NCI-H510A (cell line): Measurements from ENCODE around the gene RIMKLA.

Experiments used
- DNase-seq: peaks from one replicate; lab custom pipeline; 2025; lab: John Stamatoyannopoulos, UW

The RIMKLA gene, protein sequence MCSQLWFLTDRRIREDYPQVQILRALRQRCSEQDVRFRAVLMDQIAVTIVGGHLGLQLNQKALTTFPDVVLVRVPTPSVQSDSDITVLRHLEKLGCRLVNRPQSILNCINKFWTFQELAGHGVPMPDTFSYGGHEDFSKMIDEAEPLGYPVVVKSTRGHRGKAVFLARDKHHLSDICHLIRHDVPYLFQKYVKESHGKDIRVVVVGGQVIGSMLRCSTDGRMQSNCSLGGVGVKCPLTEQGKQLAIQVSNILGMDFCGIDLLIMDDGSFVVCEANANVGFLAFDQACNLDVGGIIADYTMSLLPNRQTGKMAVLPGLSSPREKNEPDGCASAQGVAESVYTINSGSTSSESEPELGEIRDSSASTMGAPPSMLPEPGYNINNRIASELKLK

DNA sequence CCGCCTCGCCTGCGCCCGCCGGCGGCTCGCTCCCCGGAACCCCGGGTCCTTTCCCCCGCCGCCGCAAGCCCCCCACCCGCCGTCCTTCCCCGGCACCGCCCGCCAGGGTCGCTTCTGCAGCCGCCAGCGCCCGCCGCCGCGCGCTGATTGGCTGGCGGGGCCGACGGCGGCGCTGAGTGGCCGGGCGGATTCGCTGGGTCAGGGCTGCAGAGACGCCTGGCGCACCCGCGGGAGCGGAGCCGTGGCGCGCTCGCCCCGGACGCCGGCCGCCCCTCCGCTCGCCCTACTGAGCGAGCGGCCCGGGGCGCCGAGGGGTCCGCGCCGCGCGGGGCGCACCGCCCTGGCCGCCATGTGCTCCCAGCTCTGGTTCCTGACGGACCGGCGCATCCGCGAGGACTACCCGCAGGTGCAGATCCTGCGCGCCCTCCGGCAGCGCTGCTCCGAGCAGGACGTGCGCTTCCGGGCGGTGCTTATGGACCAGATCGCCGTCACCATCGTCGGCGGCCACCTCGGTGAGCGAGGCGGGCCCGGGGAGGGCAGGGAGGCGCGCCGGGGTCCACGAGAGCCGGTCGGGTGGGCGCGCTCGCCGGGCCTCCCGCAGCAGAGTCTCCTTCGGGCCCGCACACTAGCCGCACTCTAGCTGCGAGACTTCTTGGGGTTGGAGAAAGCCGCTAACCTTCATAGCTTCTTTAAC lies at the start of gene RIMKLA:
Gene RIMKLA (plus strand): TSS at position 207 of the 694 bp plus-strand sequence. CDS start 143 bp downstream, at position 350.
- peak; percentile 73 for DNase-seq

DNA sequence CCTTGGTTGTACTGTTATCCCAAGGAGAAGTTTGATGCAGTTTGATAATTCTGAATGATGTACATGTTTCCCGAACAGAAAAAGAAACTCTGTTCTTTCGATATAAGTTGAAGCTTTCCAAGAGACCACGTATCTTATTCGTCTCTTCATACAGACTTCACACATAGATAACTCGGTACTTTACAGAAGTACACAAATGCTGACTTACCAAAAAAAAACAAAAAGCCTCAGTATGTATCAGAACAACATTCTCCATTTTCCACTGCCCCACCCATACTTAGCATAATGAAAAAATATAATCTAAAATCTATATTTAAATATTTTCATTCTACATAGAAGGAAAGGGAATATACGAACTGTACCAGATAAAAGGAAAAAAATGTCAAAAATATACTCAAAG lies 47.7 kb upstream of the RIMKLA start:
- no peak for DNase-seq

DNA sequence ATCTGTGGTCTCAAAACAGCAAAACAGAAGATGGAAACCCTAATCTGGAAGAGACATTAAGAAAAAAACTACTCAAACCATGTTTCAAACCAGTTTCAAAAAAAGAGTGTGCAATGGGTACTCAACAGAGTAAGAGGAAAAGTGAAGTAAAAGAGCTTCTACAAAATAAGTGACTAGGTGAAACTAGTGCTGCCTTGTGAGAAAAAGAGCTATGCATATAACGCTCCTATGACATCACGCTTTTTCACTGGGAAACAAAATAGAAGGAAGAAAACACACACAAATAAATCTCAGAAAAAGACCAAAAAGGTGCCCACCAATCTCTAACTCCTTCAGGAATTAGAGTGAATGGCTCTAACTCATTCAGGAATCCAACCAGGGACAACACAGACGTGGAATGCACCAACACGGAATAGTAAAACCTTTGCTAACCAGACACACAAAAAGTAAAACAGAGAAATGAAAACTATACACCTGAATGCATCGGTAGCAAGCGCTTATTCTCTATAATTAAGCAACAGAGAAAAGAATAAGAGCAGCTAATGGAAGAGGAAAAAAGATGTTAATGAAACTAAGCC lies 46.8 kb upstream of the RIMKLA start:
- DNase-seq = no peak

DNA sequence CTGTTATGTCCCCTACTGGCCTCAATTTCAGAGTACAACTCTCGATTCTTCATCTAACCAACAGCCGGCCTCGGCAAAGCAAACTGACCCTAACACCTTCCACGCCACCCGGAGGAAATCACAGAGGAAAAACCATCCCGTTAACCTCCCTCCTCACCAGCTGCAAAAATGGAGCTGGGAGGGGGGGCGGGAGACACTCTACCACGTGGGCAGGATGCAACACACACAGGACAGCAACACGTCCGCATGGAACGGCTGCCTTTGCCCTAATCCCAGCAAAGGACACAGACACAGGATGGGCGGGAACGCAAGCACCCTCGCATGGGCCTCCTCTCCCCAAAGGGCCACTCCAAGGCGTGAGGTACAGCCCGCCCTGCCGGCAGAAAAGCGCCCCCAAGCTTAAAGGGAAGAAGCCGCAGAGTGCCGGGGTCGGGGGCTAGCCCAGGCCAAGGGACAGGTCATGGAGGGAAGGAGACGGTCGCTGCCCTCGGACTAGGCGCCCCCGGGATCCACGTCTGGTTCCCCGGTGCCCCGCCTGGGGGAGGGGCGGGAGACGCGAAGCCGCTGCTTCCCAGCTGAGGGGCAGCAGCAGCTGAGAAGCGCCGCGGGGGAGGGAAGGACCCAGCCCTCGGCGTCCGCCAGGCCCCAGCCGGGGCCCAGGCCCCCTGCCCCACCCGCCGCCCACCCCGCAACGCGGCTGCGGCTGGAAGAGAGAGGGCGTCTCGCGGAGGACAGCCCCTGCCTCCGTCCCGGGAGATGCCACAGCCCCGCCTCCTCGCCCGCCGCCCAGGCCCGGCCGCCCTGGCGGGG lies 46.1 kb upstream of the RIMKLA start:
- peak; percentile 27 for DNase-seq

DNA sequence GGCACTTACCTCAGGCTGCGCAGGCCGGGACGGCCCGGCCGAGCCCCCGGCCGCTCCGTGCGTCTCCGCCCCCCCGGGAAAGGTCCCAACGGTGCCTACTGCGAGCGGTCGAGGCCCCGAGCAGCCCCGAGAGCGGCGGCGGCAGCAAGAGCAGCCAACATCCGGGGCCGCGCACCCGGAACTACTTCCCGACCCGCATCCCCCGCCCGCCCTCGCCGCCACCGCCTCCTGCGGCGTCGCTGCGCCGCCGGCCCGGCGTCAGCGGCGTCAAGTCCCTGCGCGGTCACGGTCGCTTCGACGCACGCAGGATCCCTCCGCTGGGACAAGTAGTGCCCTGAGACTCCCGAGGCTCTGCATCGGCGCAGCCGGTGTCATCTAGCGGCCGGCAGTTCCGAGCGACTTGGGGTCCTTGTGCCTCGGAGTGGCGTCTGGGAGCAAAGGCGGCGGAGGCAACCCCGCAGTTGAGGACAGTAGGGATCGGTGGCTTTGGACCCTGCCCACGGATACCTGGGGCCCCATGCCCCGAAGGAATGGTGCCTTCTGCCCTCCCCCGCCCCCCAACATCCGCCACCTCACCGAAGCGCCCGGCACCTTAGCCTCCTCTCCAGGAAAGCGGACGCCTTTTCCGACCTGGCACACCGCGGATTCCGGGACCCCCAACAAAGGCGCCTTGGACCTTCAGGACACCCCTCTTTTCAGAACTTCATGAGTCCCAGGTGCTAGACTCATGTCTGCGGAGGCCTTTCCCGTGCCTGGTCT lies 45.4 kb upstream of the RIMKLA start, which contains the start of gene FOXJ3:
Gene FOXJ3 (minus strand): TSS at position 186 of the 759 bp plus-strand sequence. CDS start 24,142 bp downstream, outside the sequence.
- peak; percentile 97 for DNase-seq

DNA sequence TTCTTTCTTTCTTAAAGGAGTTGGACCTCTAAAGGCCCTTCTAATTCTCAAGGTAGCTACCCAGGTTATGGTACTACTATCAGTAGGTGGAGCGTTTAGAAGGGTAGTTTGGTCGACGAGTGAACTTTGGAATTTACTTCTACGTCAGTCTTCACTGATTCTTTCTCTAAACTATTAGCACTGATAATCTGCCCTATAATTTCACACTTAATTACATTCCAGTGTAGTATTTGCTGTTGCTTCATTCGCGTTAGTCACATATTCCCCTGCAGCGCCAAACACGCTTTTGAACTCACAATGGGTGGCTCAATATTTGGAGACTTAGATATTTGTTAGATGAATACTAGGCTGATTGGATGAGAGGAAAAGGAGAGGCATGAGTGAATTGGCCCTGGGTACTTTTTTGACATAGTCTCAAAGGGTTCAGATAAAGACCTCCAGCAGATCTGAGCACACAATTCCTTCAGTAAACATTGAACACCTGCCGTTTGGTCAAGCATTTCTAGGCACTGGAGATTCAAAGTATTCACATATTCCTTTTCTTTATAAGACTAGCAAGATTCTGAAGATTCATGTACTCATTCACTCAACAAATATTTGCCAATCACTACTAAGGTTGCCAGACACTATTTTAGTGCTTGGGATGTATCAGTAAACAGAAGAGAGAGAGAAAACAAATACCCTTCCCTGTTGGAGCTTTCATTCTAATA lies 44.6 kb upstream of the RIMKLA start:
- peak; percentile 50 for DNase-seq

DNA sequence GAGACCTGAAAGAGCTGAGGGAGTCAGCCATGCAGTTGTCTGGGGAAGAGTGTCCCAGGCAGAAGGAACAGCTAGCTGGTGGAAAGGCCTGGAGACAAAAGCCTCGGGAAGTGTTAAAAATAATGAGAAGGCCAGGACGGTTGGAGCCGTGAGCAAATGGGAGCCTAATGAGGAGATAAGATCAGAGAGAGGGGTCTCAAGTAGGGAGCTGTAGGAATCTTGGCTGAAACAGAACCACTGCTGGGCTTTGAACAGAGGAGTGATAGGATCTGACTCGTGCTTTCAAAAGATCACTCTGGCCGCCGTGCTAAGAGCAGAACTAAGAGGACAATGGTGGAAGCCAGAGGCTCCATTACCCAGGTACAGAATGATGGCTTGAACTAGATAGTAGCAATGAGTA lies 43.6 kb upstream of the RIMKLA start:
- no peak for DNase-seq

DNA sequence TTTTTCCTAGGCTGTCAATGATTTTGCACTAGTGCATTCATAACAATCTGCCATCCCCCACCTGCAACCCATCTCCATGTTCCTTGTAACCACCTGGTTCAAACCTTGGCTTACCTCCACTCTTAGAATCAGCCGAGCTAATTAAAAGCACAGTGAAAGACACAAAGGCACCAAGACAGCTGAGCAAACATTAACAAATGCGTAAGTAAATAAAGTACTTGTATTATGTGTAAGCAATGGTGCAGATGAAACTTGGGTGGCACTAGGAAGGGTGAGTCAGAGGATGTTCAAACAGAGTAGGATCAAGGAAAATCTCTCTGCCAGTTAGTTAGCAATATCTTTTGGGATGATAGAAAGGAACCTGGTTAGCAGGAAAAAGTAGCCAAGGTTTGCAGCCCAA lies 40.5 kb upstream of the RIMKLA start:
- DNase-seq = peak; percentile 98

DNA sequence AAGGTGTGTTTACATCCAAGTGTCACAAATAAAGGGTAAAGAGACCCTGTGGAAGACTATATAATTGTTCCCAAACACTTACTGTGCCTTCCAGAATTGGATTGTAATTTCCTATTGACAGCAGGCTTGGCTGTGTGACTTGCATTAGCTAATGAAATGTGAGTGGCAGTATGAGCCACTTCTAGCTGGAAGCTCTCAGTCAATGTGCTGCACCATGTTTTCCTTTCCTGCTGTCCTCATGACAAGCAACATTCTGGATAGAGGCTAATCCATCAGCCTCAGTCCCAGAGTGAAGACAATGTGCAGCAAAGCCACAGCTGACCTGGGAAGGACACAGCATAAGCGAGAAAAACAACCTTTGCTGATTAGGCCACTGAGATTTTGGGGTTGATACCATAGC lies 39.7 kb upstream of the RIMKLA start:
- peak; percentile 46 for DNase-seq

DNA sequence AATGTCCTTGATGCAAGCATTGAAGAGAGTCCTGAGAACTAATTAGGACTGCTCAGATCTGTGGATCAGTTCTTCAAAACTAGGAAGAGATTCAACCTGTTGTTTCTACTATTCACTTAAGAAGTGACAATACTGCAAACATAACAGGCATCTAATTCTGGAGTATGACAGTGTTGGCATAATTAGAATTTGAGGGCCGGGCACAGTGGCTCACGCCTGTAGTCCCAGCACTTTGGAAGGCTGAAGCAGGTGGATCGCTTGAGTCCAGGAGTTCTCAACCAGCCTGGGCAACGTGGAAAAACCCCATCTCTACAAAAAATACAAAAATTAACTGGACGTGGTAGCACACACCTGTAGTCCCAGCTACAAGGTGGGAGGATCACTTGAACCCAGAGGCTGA lies 37.5 kb upstream of the RIMKLA start:
- no peak for DNase-seq

DNA sequence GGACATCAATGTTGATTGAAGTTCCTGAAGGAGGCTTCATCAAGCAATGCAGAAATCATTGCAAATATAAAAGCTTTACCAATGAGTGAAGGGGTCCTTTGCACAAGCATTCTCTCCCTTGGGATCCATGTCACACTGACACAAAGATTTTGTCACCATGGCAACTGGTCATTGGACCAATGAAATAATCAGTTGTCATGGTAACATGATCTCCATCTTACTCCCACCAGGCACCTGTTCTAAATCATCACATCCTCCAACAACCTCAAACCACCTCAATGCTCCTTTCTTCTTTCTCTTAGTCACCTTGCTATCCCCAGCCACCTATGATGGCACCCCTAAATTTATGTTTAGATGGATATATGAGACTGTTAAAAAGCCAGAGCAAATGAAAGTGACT lies 32.1 kb upstream of the RIMKLA start:
- DNase-seq = no peak

DNA sequence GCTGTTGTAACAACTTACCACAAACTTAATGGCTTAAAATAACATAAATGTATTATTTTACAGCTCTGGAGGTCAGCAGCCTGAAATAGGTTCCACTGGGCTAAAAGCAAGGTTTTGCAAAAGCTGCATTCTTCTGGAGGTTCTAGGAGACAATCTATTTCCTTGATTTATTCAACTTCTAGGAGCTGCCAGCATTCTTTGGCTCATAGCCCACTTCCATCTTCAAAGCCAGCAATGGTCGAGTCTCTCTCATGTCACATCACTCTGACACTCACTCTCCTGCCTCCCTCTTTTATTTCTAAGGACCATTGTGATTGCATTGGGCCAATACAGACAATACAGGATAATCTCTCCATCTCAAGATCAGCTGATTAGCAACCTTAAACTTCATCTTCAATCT lies 30.5 kb upstream of the RIMKLA start:
- DNase-seq = no peak

DNA sequence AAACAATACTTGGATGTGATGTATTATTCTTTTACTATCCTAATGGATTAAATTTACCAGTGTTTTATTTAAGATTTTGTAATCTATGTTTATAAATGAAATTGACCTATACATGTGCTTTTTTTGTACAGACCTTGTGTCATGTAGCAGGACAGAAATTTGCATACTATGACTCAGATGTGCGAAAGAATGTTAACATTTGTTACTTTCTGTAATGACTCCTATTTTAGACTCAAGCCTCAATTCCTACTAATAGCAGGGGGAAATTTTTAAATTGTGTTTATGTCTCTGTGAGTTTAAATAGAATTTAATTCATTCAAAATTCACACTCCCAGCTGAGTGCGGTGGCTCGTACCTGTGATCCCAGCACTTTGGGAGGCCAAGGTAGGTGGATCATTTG lies 21.8 kb upstream of the RIMKLA start:
- DNase-seq = no peak

DNA sequence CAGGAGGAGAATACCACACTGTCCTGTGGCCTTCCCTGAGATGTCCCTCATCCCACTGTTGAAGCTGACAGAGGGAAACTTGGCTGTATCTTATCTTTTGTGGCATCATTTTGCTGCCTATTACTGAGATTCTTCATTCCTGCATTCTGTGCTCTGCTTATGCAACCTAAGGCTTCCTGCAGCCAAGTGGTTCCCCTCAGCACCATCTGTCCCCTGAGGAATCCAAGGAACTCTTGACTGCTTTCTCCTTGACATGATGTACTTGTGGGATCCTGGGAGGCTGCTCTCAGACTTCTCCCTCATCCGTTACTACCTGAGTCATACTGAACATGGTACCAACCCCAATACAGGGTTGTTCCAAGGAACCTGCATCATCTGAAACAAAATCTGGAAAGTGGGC lies 21.1 kb upstream of the RIMKLA start:
- no peak for DNase-seq

DNA sequence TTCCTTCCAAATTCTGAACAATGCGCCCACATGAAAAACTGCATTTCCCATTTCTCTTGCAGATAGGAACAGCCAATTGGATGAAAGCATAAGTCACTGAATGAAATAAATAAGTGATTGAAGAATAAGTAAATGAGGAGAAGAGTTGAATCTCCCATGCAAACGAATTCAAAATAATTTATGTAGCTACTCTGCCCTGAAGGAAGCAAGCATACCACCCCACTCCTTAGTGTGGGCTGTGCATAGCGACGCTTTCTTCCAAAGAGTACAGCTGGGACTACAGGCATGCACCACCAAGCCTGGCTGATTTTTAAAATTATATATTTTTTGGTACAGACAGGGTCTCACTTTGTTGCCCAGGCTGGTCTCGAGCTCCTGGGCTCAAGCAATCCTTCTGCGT lies 16.5 kb upstream of the RIMKLA start:
- DNase-seq = no peak

DNA sequence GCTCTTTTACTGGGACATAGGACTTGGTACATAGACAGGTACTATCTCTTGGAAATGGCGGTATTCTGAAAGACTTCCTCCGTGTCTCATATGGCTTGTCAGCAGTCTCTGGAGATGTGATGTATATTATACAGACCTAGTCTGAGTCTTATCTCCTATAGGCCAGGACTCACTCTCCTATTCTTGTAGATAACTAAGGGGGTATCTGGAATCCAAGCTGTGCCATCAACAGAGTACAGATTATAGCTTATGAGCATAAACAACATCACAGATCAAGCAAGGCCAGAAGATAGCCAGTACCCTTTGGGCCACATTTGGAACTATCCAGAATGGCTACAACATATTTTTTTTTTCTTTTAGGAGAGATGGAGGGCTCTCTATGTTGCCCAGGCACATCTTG lies 16.1 kb upstream of the RIMKLA start:
- DNase-seq = no peak

DNA sequence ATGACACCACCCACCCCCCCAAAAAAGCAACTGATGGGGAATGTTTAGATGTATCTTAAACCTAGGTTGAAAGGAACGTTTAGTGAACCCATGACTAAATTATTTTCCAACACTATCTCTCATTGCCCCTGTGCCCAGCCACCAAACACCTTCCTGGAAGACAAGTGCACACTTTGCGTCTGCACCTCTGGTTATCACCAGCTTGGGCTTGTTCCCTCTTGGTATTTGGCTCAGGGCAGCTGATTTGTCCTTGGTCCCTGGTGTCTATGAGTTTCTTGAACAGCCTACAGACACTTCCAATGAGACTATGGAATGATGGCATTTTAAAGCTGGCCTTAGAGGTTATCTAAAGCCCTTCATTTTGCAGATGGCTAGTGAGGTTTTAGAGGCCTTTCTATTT lies 15.5 kb upstream of the RIMKLA start:
- no peak for DNase-seq

DNA sequence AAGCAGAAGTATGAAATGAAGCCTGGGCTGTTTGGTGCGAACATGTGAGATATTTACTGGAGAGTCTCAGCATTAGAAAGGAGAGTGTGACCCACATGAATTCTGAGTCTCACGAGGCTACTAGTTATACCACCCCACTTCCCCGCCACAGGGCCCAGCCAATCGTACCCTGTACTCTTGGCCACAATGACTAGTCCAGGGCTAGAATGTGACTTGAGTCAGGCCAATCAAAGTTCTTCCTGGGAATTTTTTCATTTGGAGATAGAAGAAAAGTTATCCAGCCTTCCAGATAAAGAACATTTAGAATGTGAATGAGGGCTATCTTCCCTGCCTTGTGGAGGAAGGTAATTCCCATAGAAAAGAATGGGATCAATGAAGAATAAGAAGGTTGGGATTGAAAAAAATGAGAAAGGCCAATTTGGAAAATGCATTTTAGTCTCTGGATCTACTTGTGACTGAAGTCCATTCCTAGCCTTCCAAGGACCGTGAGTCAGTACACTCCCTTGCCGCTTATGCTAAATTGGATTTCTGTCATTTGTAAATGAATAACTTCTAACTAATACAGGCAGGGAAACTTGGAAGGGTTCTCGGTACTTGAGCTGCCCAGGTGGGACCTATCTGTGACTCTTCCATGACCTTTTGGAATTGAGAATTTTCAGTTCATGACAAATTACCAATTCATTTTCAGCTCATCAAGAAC lies 12.3 kb upstream of the RIMKLA start:
- no peak for DNase-seq

DNA sequence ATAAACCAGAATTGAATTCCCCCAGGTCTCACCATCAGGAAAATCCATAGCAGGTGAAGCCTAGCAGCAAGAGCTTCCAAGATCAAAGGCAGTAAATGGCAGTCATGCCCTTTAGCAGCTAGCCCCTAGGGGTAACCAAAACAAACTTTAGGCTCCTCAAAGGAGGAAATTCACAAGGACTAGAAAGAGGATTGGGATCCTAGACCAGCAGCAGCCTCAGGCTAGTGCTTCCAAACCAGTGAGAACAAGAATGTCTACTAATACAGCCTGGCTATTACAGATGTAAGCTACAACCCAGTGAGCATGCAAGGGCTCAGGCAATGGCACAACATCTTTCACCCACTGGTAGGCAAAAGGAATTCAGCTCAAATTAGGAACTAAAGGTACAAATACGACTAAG lies 11.1 kb upstream of the RIMKLA start:
- no peak for DNase-seq

DNA sequence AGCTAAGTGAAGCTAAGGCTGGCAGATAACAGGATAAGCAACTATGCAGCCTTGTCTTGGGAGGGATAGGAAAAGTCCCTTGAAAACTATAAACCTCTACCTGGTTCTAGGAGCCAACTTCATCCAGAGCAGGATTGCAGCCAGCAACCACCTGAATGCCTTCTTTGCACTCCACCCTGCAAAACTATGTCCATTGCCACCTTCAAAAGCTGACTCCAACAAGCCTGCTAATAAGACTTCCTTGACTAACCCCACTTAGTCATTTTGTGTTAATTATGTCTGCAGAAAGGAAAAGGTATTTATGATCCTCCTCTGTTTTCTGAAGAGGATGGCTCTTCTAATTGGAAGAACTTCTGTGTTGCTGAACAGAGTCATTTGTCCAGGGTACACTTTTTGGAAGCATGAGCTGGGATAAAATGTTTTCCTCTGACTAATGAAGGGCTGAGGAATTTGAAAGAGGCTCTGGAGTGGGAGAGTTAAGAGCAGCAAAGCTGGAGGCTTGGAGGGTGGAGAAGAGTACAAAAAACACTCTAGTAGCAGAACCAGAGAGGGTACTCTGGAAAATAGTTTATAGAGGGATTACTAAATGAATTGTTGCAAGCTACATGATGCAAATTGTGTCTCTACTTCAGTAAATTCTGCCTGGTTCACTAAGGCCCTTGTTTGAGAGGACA lies 9.6 kb upstream of the RIMKLA start:
- no peak for DNase-seq
